Measurements from ENCODE around the gene NIFK.

GRCh38 chr2:121736462-121737336 is at the start of gene NIFK:
- TF ChIP-seq, protein P1, sequence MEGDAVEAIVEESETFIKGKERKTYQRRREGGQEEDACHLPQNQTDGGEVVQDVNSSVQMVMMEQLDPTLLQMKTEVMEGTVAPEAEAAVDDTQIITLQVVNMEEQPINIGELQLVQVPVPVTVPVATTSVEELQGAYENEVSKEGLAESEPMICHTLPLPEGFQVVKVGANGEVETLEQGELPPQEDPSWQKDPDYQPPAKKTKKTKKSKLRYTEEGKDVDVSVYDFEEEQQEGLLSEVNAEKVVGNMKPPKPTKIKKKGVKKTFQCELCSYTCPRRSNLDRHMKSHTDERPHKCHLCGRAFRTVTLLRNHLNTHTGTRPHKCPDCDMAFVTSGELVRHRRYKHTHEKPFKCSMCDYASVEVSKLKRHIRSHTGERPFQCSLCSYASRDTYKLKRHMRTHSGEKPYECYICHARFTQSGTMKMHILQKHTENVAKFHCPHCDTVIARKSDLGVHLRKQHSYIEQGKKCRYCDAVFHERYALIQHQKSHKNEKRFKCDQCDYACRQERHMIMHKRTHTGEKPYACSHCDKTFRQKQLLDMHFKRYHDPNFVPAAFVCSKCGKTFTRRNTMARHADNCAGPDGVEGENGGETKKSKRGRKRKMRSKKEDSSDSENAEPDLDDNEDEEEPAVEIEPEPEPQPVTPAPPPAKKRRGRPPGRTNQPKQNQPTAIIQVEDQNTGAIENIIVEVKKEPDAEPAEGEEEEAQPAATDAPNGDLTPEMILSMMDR (IDR thresholded peaks at IDR 0.05), result no peak
- TF ChIP-seq POLR2A (IDR thresholded peaks at IDR 0.05), result no peak

All from testis (tissue), 2 donors.